HG03575 (cell line): Measurements from ENCODE around the gene COL1A1.

ENCODE experiments used
- ATAC-seq: cut with Tn5 transposase; IDR thresholded peaks from one replicate; pipeline ENCODE4 v1.9.1; 2021; ENCODE audit not compliant: unreplicated experiment, insufficient number of reproducible peaks, low FRiP score; ENCODE audit errors: extremely low read depth

COL1A1 gene

GRCh38 chr17:50203604-50204345 lies 2.3 kb upstream of the COL1A1 start:
- no peak for ATAC-seq

GRCh38 chr17:50203086-50203485 lies 1.7 kb upstream of the COL1A1 start:
- no peak for ATAC-seq

GRCh38 chr17:50200457-50201275 lies 765 bp downstream of the COL1A1 start:
- no peak for ATAC-seq

- ATAC-seq, result no peak
These were observed 1.5 kb downstream of the COL1A1 start for GRCh38 chr17:50199803-50200456.

GRCh38 chr17:50199211-50199802 lies 2.1 kb downstream of the COL1A1 start:
- ATAC-seq, result no peak

- no peak for ATAC-seq
These were observed 3.3 kb downstream of the COL1A1 start for GRCh38 chr17:50198026-50198669.

GRCh38 chr17:50196826-50197225 lies 4.6 kb downstream of the COL1A1 start:
- ATAC-seq, result no peak

GRCh38 chr17:50196036-50196435 lies 5.4 kb downstream of the COL1A1 start:
- no peak for ATAC-seq

- ATAC-seq, result no peak
These were observed 6.2 kb downstream of the COL1A1 start for GRCh38 chr17:50194934-50195865.

GRCh38 chr17:50194140-50194933 lies 7.1 kb downstream of the COL1A1 start:
- no peak for ATAC-seq

- no peak for ATAC-seq
These were observed 8.7 kb downstream of the COL1A1 start for GRCh38 chr17:50192618-50193291.

- no peak for ATAC-seq
These were observed 9.2 kb downstream of the COL1A1 start for GRCh38 chr17:50192144-50192617.

- no peak for ATAC-seq
These were observed 9.9 kb downstream of the COL1A1 start for GRCh38 chr17:50191359-50192143.

- no peak for ATAC-seq
These were observed 10.7 kb downstream of the COL1A1 start for GRCh38 chr17:50190603-50191358.

GRCh38 chr17:50190293-50190602 lies 11.2 kb downstream of the COL1A1 start:
- no peak for ATAC-seq
